ENCODE results near the gene S100A5.
"Not testable (repeated sequence)": the region's sequence is repeated elsewhere in the genome, so short reads cannot be mapped to it uniquely, and the experiment has no call there.

The S100A5 gene

GRCh38 chr1:153566414-153567371, 26.0 kb upstream of the S100A5 start:
- peak; percentile 95 for DNase-seq (ENCODE audit: low spot score)

- DNase-seq (ENCODE audit: low spot score): peak; percentile 67
Observed at GRCh38 chr1:153565529-153566374, 25.0 kb upstream of the S100A5 start, which contains the start of gene S100A2. TSS of gene S100A2 (minus strand) at chr1:153565844. CDS start at chr1:153563877, 1,967 bp downstream.

GRCh38 chr1:153563991-153564390, 23.3 kb upstream of the S100A5 start:
- no peak for DNase-seq (ENCODE audit: low spot score)

GRCh38 chr1:153563483-153563901, 22.8 kb upstream of the S100A5 start:
- no peak for DNase-seq (ENCODE audit: low spot score)

- DNase-seq (ENCODE audit: low spot score): not testable (repeated sequence)
Observed at GRCh38 chr1:153562021-153562420, 21.3 kb upstream of the S100A5 start.

GRCh38 chr1:153561466-153561985, 20.8 kb upstream of the S100A5 start:
- DNase-seq (ENCODE audit: low spot score): no peak

GRCh38 chr1:153560771-153561465, 20.2 kb upstream of the S100A5 start:
- DNase-seq (ENCODE audit: low spot score): no peak

GRCh38 chr1:153560241-153560640, 19.5 kb upstream of the S100A5 start:
- DNase-seq (ENCODE audit: low spot score): no peak

GRCh38 chr1:153557877-153558276, 17.1 kb upstream of the S100A5 start:
- DNase-seq (ENCODE audit: low spot score): no peak

GRCh38 chr1:153556348-153556747, 15.6 kb upstream of the S100A5 start:
- DNase-seq (ENCODE audit: low spot score): no peak

GRCh38 chr1:153553830-153554541, 13.3 kb upstream of the S100A5 start:
- no peak for DNase-seq (ENCODE audit: low spot score)

- no peak for DNase-seq (ENCODE audit: low spot score)
Observed at GRCh38 chr1:153553096-153553495, 12.4 kb upstream of the S100A5 start.

- DNase-seq (ENCODE audit: low spot score): no peak
Observed at GRCh38 chr1:153552335-153552734, 11.6 kb upstream of the S100A5 start.

GRCh38 chr1:153550827-153551500, 10.2 kb upstream of the S100A5 start:
- no peak for DNase-seq (ENCODE audit: low spot score)

- DNase-seq (ENCODE audit: low spot score): no peak
Observed at GRCh38 chr1:153550398-153550758, 9.6 kb upstream of the S100A5 start.

- no peak for DNase-seq (ENCODE audit: low spot score)
Observed at GRCh38 chr1:153549741-153550397, 9.1 kb upstream of the S100A5 start.

- DNase-seq (ENCODE audit: low spot score): no peak
Observed at GRCh38 chr1:153548722-153549688, 8.3 kb upstream of the S100A5 start, which contains the start of gene S100A3. TSS of gene S100A3 (minus strand) at chr1:153549258. CDS start at chr1:153548485, 773 bp downstream.
